Osteoblast (primary cell): ENCODE data around the gene MAD1L1. TPM values are rescaled to one million over a fixed set of nuclear protein-coding genes. Genes with fewer than 3 reads are reported as not detected.

Experiments
- DNase-seq: peaks from one replicate; pipeline ENCODE4 v3.0.0; 2011; ENCODE audit warnings: low spot score, mixed read lengths; ENCODE audit not compliant: insufficient read length; ENCODE audit errors: missing footprints
- H2AFZ ChIP-seq: 2 replicates; pipeline ENCODE4 v1.6.0; 2011; ENCODE audit warnings: mild to moderate bottlenecking, low read length
- H3K27ac ChIP-seq: 2 replicates; pipeline ENCODE4 v1.5.1; 2011; ENCODE audit warnings: mild to moderate bottlenecking, low read depth, low read length, moderate library complexity
- H3K27me3 ChIP-seq: 2 replicates; pipeline ENCODE4 v1.6.0; 2012; ENCODE audit warnings: mild to moderate bottlenecking, control low read depth, inconsistent platforms, low read length, moderate library complexity; ENCODE audit not compliant: insufficient read depth
- H3K36me3 ChIP-seq: 2 replicates; pipeline ENCODE4 v1.5.1; 2011; ENCODE audit warnings: mild to moderate bottlenecking, low read length, control low read depth, moderate library complexity; ENCODE audit not compliant: insufficient read depth
- H3K4me1 ChIP-seq: 2 replicates; pipeline ENCODE4 v1.5.1; 2011; ENCODE audit warnings: mild to moderate bottlenecking, low read length, control low read depth, moderate library complexity; ENCODE audit not compliant: insufficient read depth
- H3K4me2 ChIP-seq: 2 replicates; pipeline ENCODE4 v1.6.0; 2011; ENCODE audit warnings: mild to moderate bottlenecking, low read length; ENCODE audit not compliant: insufficient read depth
- H3K4me3 ChIP-seq: fragments of 200-600 bp; sonication (generic); 3 replicates; pipeline ENCODE4 v1.5.1; 2012; ENCODE audit warnings: mild to moderate bottlenecking, low read length, inconsistent platforms; ENCODE audit not compliant: insufficient read depth
- H3K79me2 ChIP-seq: 2 replicates; pipeline ENCODE4 v1.6.0; 2012; ENCODE audit warnings: mild to moderate bottlenecking, low read length, control low read depth, inconsistent platforms; ENCODE audit not compliant: insufficient read depth
- H3K9me3 ChIP-seq: 2 replicates; pipeline ENCODE4 v1.5.1; 2011; ENCODE audit warnings: low read depth, low read length, control low read depth
- H4K20me1 ChIP-seq: 2 replicates; pipeline ENCODE4 v1.6.0; 2012; ENCODE audit warnings: mild to moderate bottlenecking, low read length, control low read depth; ENCODE audit not compliant: insufficient read depth
- total RNA-seq: library from RNA; depleted of rRNA; stranded (reverse); fragments of >200 nt; gene quantifications from 2 replicates; pipeline ENCODE4 v1.2.3, GENCODE V29; 2012
- TF ChIP-seq, protein P1 (sequence below): IDR thresholded peaks from 2 replicates; pipeline ENCODE4 v1.5.1; 2011; ENCODE audit warnings: mild to moderate bottlenecking, low read depth, low read length, moderate library complexity; ENCODE audit errors: extremely low read depth

MAD1L1 gene
- total RNA-seq, 1 donor: 66.2 TPM

DNA sequence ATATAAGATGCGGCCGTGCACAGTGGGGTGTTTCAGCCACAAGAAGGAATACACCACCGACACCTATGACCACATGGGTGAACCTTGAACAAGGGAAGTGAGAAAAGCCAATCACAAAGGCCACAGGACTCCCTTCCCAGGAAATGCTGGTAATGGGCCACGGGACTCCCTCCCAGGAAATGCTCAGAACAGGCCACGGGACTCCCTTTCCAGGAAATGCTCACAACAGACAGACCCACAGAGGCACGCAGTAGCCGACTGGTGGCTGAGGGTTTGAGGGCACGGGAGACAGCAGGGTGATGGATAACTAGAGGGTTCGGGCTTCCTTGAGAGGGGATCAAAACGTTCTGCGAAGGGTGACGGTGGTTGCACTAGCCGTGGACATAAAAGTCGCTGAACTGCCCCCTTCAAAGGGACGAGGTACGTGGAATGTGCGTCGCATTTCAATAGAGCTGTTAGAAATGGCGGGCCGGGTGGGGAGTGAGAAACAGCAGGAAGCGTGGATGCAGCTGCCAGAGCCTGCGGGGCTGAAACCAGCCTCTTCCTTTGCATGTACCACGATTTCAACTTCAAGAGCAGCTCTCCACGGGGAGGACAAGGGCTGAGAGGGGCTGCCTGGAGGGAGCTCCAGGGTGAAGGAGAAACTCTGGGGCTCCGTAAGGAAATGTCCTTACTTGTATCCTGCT is 288.7 kb downstream of the MAD1L1 start:
- TF ChIP-seq, protein P1, sequence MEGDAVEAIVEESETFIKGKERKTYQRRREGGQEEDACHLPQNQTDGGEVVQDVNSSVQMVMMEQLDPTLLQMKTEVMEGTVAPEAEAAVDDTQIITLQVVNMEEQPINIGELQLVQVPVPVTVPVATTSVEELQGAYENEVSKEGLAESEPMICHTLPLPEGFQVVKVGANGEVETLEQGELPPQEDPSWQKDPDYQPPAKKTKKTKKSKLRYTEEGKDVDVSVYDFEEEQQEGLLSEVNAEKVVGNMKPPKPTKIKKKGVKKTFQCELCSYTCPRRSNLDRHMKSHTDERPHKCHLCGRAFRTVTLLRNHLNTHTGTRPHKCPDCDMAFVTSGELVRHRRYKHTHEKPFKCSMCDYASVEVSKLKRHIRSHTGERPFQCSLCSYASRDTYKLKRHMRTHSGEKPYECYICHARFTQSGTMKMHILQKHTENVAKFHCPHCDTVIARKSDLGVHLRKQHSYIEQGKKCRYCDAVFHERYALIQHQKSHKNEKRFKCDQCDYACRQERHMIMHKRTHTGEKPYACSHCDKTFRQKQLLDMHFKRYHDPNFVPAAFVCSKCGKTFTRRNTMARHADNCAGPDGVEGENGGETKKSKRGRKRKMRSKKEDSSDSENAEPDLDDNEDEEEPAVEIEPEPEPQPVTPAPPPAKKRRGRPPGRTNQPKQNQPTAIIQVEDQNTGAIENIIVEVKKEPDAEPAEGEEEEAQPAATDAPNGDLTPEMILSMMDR: no peak
- Histone ChIP-seq H3K9me3 (no peaks in the 10 kb centered on the region), H3K36me3 (no peaks in the 10 kb centered on the region), H3K4me1 (peaks cover 19% of the 10 kb centered on the region), H3K4me3 (no peak overlapping the region), H3K27me3 (no peaks in the 10 kb centered on the region), H3K79me2 (peaks cover 7% of the 10 kb centered on the region), H3K27ac (no peak overlapping the region), H3K4me2 (no peak overlapping the region), H4K20me1 (no peaks in the 10 kb centered on the region), H2AFZ (no peak overlapping the region)
- no peak for DNase-seq

- H4K20me1 ChIP-seq: no peaks in the 10 kb centered on the region
- no peaks in the 10 kb centered on the region for H3K9me3 ChIP-seq
- TF ChIP-seq, protein P1: no peak
- no peak overlapping the region for H2AFZ ChIP-seq
- H3K4me3 ChIP-seq: no peak overlapping the region
- no peak for DNase-seq
- peaks cover 19% of the 10 kb centered on the region for H3K4me1 ChIP-seq
- H3K27me3 ChIP-seq: no peaks in the 10 kb centered on the region
- H3K36me3 ChIP-seq: no peaks in the 10 kb centered on the region
- no peak overlapping the region for H3K4me2 ChIP-seq
- H3K27ac ChIP-seq: no peak overlapping the region
- H3K79me2 ChIP-seq: peaks cover 14% of the 10 kb centered on the region
Measured at GRCh38 chr7:1943326-1943725, 289.4 kb downstream of the MAD1L1 start.

GRCh38 chr7:1942941-1943289 is 289.8 kb downstream of the MAD1L1 start:
- Histone ChIP-seq H4K20me1 (no peaks in the 10 kb centered on the region), H3K9me3 (no peaks in the 10 kb centered on the region), H3K4me2 (no peak overlapping the region), H2AFZ (no peak overlapping the region), H3K4me1 (peaks cover 19% of the 10 kb centered on the region), H3K36me3 (no peaks in the 10 kb centered on the region), H3K27me3 (no peaks in the 10 kb centered on the region), H3K27ac (no peak overlapping the region), H3K4me3 (no peak overlapping the region), H3K79me2 (peaks cover 17% of the 10 kb centered on the region)
- TF ChIP-seq, protein P1: no peak
- DNase-seq: no peak

GRCh38 chr7:1942243-1942940 is 290.4 kb downstream of the MAD1L1 start:
- Histone ChIP-seq H3K36me3 (no peaks in the 10 kb centered on the region), H4K20me1 (no peaks in the 10 kb centered on the region), H3K4me1 (peaks cover 19% of the 10 kb centered on the region), H3K9me3 (no peaks in the 10 kb centered on the region), H3K4me3 (no peak overlapping the region), H3K79me2 (peaks cover 17% of the 10 kb centered on the region), H3K27ac (no peak overlapping the region), H2AFZ (no peak overlapping the region), H3K4me2 (no peak overlapping the region), H3K27me3 (no peaks in the 10 kb centered on the region)
- no peak for DNase-seq
- TF ChIP-seq, protein P1: no peak
